Activated CD8-positive, alpha-beta memory T cell treated with anti-CD3 and anti-CD28 coated beads for 24 hours (primary cell): ENCODE measurements around the gene ACKR3.

Source experiments
- DNase-seq: peaks from one replicate; pipeline ENCODE4 v3.0.0-alpha.2; 2020

ACKR3 gene

GRCh38 chr2:236571145-236571544 lies 1.5 kb downstream of the ACKR3 start:
- no peak for DNase-seq

- no peak for DNase-seq
Observed at GRCh38 chr2:236572482-236572881, 2.9 kb downstream of the ACKR3 start.

GRCh38 chr2:236573066-236573929 lies 3.7 kb downstream of the ACKR3 start:
- no peak for DNase-seq

DNA sequence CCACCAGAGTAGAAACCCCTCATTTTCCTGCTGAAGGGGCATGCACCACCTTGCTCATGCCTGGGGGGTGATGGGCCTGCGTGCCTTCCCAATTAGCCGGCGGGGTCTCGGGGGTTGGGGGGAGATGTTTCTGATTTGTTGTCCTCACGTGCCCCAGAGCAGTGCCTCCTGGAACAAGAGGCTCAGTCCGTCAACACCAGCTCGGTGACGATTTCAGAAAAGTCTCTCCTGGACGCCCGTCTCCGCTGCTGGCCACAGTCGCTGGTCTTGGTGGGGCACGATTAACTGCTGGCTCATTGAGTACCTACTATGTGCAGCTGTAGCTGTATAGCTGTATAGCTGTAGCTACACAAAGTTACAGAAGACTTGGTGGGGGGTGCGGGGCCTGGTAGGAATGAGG lies 4.4 kb downstream of the ACKR3 start:
- DNase-seq, result no peak

- DNase-seq, result no peak
Observed at GRCh38 chr2:236574424-236575145, 5.0 kb downstream of the ACKR3 start.

- DNase-seq, result no peak
Observed at GRCh38 chr2:236575510-236575909, 5.9 kb downstream of the ACKR3 start.

DNA sequence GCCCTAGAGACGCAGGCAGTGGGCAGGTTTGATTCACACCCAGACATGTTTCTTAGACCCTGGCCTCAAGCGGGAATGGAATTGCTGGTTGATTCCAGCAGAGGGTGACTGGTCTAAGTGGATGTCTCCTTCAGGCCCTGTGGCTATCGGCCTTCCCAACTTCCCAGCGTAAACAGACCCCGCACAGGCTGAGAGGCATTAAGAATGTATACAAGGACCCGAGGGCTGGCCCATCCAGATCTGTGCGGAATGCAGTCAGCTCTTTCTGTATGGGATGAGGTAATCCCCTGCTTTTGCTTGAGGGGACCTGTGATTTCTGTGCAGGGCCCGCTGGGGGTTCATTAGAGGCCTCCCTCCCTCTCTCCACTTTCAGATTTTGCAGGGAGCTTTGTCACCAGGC lies 6.5 kb downstream of the ACKR3 start:
- no peak for DNase-seq

- no peak for DNase-seq
Observed at GRCh38 chr2:236576953-236577352, 7.3 kb downstream of the ACKR3 start.

DNA sequence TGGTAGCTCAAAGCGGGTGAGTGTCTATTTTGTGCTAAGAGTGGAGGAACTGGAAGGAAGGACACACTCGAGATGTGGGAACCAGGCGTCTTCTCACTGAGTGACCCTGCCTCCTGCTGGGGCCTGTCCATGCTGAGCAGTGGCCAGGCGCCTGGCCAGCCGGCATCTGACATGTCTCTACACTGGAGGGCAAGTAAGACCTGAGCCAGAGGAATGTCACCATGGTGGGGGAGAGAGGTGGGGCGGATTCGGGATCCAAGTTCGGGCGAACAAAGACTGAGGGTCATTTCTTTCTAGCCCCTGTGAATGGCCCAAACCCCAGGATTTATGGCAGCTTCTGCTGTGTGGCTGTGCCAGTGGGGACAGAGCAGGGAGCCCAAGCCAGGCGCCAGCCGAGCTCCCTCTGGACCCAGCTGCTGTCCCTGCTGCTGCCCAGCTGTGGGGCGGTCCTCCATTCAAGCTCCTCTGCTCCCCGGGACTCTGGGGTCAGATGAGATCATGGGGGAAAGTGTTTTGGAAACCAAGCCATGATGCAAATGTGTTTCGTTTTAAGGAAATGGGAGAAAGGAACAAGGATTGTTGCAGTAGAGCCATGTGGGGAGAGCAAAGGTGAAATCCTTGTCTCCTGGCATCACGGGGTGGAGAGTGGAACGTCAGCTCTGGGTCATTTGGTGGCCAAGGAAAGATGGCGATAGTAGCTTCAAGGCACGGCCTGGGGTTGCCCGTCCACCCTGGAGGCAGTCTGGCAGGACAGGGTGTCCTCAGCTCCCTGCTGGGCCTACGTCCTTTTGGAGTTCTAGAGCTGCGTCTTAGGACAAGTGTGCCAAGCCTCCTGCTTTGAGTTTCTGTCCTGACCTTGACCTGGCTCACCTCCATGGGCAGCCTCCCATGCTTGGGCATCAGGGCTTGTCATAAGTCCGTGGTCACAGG lies 8.1 kb downstream of the ACKR3 start:
- no peak for DNase-seq

DNA sequence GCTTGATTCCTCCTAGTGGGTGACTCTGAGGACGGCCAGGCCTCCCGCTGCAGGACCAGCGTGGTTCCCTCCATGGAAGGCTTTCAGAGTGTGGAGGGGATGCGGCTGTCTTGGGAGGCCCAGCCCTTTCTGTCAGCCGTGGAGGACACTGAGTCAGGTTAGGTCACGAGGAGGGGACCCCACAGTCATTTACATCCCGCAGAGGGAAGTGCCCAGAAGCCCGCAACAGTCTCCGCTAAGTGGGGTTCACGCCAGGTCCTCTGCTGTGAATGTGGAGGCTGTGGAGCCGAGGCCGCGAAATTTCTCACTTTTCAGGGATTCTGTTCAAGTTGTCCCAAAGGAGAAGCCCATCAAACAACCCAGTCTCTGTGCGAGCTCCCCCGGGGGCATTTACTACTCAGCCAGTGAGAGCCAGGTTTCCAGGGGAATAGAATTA lies 8.8 kb downstream of the ACKR3 start:
- no peak for DNase-seq

GRCh38 chr2:236579048-236579745 lies 9.6 kb downstream of the ACKR3 start:
- DNase-seq, result no peak

- no peak for DNase-seq
Observed at GRCh38 chr2:236579746-236580315, 10.2 kb downstream of the ACKR3 start.

- no peak for DNase-seq
Observed at GRCh38 chr2:236580746-236581355, 11.2 kb downstream of the ACKR3 start.

DNA sequence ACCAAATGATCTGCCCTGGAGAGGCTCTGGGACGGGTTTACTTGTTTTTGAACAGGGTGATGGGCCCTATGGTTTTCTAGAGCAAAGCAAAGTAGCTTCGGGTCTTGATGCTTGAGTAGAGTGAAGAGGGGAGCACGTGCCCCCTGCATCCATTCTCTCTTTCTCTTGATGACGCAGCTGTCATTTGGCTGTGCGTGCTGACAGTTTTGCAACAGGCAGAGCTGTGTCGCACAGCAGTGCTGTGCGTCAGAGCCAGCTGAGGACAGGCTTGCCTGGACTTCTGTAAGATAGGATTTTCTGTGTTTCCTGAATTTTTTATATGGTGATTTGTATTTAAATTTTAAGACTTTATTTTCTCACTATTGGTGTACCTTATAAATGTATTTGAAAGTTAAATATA lies 11.9 kb downstream of the ACKR3 start:
- DNase-seq, result no peak

- no peak for DNase-seq
Observed at GRCh38 chr2:236582968-236583367, 13.3 kb downstream of the ACKR3 start.

DNA sequence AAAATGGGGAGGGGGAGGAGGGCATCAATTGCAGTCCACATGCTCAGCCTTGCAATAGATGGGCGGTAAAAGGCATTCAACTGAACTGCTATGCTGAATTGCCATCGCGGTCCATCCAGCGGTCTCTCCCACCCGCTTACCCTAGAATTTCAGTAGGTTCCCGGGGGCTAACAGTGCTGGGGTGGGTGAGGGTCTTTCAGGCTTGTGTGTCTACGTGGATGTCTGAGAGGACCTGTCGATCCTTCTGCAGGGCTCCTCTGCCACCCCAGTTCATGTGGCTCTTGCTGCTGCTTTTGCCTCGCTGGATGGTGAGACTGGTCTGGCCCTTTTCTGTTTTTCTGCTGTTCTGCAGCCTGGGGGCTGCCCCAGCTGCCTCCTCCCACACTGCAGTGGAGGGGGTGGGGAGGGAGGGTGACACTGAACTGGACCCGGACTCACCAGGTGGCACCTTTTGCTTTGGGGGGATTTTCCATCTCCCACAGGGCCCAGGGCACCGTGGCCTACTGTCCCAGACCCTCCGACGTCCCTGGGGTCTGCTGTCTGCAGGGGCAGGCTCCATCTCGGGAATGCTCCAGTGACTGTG lies 14.1 kb downstream of the ACKR3 start:
- DNase-seq, result no peak

DNA sequence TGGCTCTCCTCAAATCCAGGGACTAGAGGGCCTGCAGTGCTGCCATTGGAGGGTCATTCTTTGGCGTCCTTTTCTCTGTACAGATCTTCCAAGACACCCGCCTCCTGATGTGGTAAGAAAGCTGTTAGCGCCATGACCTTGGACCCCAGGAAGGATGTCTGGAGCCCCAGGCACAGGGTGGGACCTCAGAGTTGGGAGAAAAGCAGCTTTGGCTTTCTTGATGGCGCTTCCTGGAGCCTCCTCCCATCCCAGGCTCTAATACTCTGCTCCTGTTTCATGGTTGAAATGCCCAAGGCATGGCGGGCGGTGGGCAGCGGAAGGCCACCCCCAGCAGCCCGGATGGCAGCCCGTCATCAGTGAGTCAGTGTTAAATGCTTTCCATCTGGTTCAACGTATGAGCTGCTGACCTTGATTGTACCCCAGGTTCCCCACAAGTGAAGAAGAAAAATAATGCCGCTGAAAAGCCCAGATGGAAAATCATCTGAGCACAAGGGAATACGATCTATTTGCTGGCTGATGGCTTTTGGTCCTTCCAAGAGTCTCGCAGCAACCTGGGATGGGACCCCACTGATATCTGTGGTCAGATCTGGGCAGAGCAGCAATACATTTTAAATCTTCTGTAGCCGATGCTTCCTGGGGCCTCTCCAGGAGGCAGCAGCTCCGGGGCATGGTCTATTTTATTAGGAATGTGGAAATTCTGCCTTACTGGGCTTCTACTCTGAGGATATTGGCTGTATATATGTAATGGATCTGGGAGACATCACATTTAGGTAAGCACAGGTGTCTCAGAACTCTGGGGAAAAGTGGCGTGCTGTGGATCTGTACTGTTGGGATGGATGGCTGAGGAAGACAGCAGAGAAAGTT lies 15.1 kb downstream of the ACKR3 start:
- no peak for DNase-seq

- no peak for DNase-seq
Observed at GRCh38 chr2:236585966-236586365, 16.3 kb downstream of the ACKR3 start.

DNA sequence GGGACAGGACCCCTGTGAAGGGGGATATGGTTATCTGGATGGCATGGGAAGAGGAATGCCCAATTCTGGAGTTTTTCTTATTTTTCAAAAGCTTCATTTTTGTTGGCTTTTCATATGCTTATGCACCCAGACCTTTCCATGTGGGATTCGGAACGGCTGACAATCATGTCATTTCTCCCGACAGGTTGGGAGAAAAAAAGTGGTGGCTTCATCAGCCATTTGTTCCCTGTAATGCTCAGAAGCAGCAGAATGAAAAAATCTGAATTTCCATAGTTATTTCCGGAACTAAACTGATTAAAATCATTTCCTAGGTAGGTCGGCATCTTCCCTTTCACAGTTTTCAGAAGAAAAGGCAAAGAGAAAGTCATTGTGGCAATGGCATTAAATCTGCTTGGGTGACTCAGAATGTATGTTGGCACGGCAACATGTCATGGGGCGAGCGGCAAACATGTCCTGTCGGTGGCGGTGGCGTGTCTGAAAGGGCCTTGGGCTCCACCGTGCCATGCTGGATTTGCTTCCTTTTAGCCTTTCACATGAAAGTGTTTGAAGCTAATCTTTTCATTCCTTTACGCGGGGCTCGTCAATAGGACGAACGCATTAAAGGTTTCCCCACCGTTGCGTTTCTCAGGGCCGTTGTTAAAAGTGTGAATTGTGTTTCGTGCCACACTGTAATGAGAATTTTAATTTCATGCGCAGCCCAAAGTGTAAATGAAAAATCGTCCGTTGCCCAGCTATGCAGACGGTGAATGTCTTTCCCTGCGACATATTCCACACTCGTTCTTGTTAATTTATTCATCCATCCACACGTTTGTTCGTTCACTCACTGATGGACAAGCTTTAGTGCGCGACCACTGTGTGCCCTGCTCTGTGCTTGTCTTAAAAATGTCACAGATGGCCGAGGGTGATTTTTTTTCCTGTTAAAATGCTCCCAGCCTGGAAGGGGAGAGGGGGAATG lies 18.5 kb downstream of the ACKR3 start:
- no peak for DNase-seq
